Osteocyte (in vitro differentiated cells): Measurements from ENCODE around the gene NIPA2. TPM values are rescaled to one million over a fixed set of nuclear protein-coding genes. Genes with fewer than 3 reads are reported as not detected.

Experiments used
- DNase-seq: peaks from one replicate; pipeline ENCODE4 v3.0.0; 2021; ENCODE audit warnings: mixed read lengths; ENCODE audit not compliant: unreplicated experiment; ENCODE audit errors: extremely low spot score
- H3K27ac Mint-ChIP-seq: one replicate; pipeline ENCODE4 v1.8.0; 2021; ENCODE audit warnings: mild to moderate bottlenecking, mixed read lengths; ENCODE audit not compliant: unreplicated experiment
- H3K27me3 Mint-ChIP-seq: one replicate; pipeline ENCODE4 v1.8.0; 2021; ENCODE audit warnings: mixed read lengths; ENCODE audit not compliant: unreplicated experiment
- H3K36me3 Mint-ChIP-seq: one replicate; pipeline ENCODE4 v1.8.0; 2021; ENCODE audit warnings: mixed read lengths; ENCODE audit not compliant: unreplicated experiment
- H3K4me1 Mint-ChIP-seq: one replicate; pipeline ENCODE4 v1.8.0; 2021; ENCODE audit warnings: mixed read lengths; ENCODE audit not compliant: unreplicated experiment
- H3K4me3 Mint-ChIP-seq: one replicate; pipeline ENCODE4 v1.8.0; 2021; ENCODE audit warnings: mild to moderate bottlenecking, moderate library complexity, mixed read lengths; ENCODE audit not compliant: unreplicated experiment
- H3K9me3 Mint-ChIP-seq: one replicate; pipeline ENCODE4 v1.8.0; 2021; ENCODE audit warnings: mixed read lengths; ENCODE audit not compliant: unreplicated experiment
- CTCF ChIP-seq: fragments of 200-600 bp; sonication (generic); IDR thresholded peaks from 2 replicates; pipeline ENCODE4 v1.5.0; 2021; ENCODE audit warnings: antibody characterized with exemption, mild to moderate bottlenecking, moderate library complexity
- total RNA-seq: library from RNA; stranded (reverse); gene quantifications from 2 replicates; pipeline ENCODE4 v1.2.1, GENCODE V29; 2021

NIPA2 gene
- total RNA-seq, 1 donor from 2014 or later: 57.1 TPM

- no peaks in the 10 kb centered on the region for H3K9me3 Mint-ChIP-seq
- DNase-seq: no peak
- peaks cover 15% of the 10 kb centered on the region for H3K36me3 Mint-ChIP-seq
- H3K27me3 Mint-ChIP-seq: no peaks in the 10 kb centered on the region
- peak overlapping the region; percentile 10 for H3K27ac Mint-ChIP-seq
- H3K4me3 Mint-ChIP-seq: no peak overlapping the region
- TF ChIP-seq CTCF: no peak
- H3K4me1 Mint-ChIP-seq: peaks cover 12% of the 10 kb centered on the region
These were observed 7.6 kb downstream of the NIPA2 start for GRCh38 chr15:22846073-22846472.

DNA sequence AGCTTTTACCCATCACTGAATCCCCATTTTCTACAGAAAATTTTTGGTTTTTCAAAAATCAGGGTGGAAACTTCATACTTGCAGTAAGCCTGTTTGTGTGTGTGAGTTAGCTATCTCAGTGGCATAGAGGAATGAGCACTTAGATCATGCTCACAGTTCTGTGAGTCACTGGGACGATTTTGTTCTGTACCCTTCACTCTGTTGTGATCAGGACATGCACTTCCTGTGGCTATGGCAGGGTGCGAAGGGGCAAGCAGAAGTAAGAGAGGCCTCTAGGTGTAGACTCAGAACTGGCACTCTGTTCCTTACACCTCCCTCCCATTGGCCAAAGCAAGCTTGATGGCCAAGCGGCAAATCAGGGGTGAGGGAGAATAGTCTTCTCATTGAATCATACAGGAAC, 11.6 kb downstream of the NIPA2 start:
- H3K27me3 Mint-ChIP-seq: no peaks in the 10 kb centered on the region

GRCh38 chr15:22851513-22851912, 13.0 kb downstream of the NIPA2 start:
- DNase-seq: no peak
- Mint-ChIP-seq H3K4me3 (no peak overlapping the region), H3K27ac (no peak overlapping the region), H3K27me3 (no peaks in the 10 kb centered on the region), H3K4me1 (no peaks in the 10 kb centered on the region), H3K36me3 (peaks cover 26% of the 10 kb centered on the region), H3K9me3 (no peaks in the 10 kb centered on the region)
- no peak for TF ChIP-seq CTCF

More for the DNA sequence above, 11.6 kb downstream of the NIPA2 start:
- H3K4me1 Mint-ChIP-seq: peaks cover 4% of the 10 kb centered on the region
- no peak overlapping the region for H3K27ac Mint-ChIP-seq
- no peak for TF ChIP-seq CTCF
- H3K36me3 Mint-ChIP-seq: peaks cover 25% of the 10 kb centered on the region
- DNase-seq: no peak
- no peaks in the 10 kb centered on the region for H3K9me3 Mint-ChIP-seq
- no peak overlapping the region for H3K4me3 Mint-ChIP-seq

DNA sequence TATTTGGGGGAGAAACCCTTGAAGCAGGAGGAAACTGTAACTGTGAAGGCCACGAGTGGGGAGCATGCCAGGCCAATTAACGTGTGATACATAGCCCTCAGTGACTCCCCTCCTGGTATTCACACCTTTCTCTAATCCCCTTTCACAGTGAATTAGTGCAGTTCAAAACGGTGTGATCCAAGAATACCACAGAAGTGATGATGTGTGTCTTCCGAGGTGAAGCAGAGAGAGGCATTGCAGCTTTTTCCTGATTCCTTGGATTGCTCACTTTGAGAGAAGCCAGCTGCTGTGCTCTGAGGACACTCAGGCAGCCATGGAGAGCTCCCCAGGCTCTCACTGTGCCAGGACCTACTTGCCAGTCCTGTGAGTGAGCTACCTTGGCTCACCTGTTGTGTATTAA, 17.3 kb downstream of the NIPA2 start:
- peaks cover 44% of the 10 kb centered on the region for H3K36me3 Mint-ChIP-seq
- no peak overlapping the region for H3K27ac Mint-ChIP-seq
- no peak overlapping the region for H3K4me3 Mint-ChIP-seq

DNA sequence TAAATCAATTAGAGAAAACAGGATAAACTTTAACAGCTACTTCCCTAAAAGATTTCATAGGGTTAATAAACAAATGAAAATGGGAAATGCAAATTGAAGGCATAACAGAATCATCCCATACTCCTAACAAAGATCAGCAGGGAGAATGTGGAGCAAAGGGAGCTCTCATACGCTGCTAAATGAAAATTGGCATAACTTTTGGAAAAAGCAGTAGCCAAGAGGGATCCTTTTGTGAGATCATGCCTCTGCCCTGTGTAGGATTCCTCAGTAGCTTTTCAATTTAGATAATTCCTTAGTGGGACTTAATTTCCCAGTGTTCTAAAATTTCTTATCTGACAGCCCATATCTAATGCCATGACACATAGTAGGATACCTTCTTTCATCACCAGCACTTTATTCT, 18.2 kb downstream of the NIPA2 start:
- Mint-ChIP-seq H3K9me3 (no peaks in the 10 kb centered on the region), H3K27ac (no peak overlapping the region), H3K36me3 (peaks cover 46% of the 10 kb centered on the region), H3K4me1 (no peaks in the 10 kb centered on the region), H3K27me3 (no peaks in the 10 kb centered on the region), H3K4me3 (no peak overlapping the region)
- TF ChIP-seq CTCF: no peak
- no peak for DNase-seq

More for the DNA sequence above, 17.3 kb downstream of the NIPA2 start:
- no peaks in the 10 kb centered on the region for H3K4me1 Mint-ChIP-seq
- no peak for DNase-seq
- H3K27me3 Mint-ChIP-seq: no peaks in the 10 kb centered on the region
- no peaks in the 10 kb centered on the region for H3K9me3 Mint-ChIP-seq
- no peak for TF ChIP-seq CTCF
